HepG2 (cell line): Measurements from ENCODE around the gene MRPS7. TPM values are rescaled to one million over a fixed set of nuclear protein-coding genes. Genes with fewer than 3 reads are reported as not detected.

Source experiments
- ADNP ChIP-seq: sonication (generic); formaldehyde crosslinking; IDR thresholded peaks from 2 replicates; pipeline ENCODE4 v1.4.0; 2020; ENCODE audit warnings: missing genetic modification reagents
- ATF1 ChIP-seq: IDR thresholded peaks from 2 replicates; pipeline ENCODE4 v1.6.1; 2016; ENCODE audit warnings: mild to moderate bottlenecking, control low read depth
- BHLHE40 ChIP-seq: IDR thresholded peaks from 2 replicates; pipeline ENCODE4 v1.6.1; 2011; ENCODE audit warnings: low read length, improper control_type of control experiment
- FOSL1 ChIP-seq: sonication (generic); formaldehyde crosslinking; IDR thresholded peaks from 2 replicates; pipeline ENCODE4 v1.9.0; 2021; ENCODE audit warnings: missing genetic modification reagents, borderline replicate concordance
- FOXP1 ChIP-seq, 2 experiments: fragments of 450-650 bp in 1 of 2; IDR thresholded peaks; 2 replicates each; pipeline ENCODE4 v1.6.1; 2017 to 2018; ENCODE audit warnings: antibody characterized with exemption in 1 of 2
- FOXP4 ChIP-seq: sonication (generic); formaldehyde crosslinking; IDR thresholded peaks from 2 replicates; pipeline ENCODE4 v1.4.0; 2020; ENCODE audit warnings: missing genetic modification reagents
- NCOR1 ChIP-seq: fragments of 200-600 bp; sonication (generic); IDR thresholded peaks from 2 replicates; pipeline ENCODE4 v1.7.0; 2017; ENCODE audit warnings: antibody characterized with exemption, low read length, borderline replicate concordance
- TBL1XR1 ChIP-seq: fragments of 150-350 bp; IDR thresholded peaks from 2 replicates; pipeline ENCODE4 v1.6.1; 2014; ENCODE audit warnings: borderline replicate concordance, low read length; ENCODE audit not compliant: partially characterized antibody
- ZNF136 ChIP-seq: sonication (generic); formaldehyde crosslinking; IDR thresholded peaks from 2 replicates; pipeline ENCODE4 v1.8.1; 2022; ENCODE audit warnings: low read depth, mild to moderate bottlenecking, moderate library complexity, missing genetic modification reagents
- ZNF329 ChIP-seq: sonication (generic); formaldehyde crosslinking; IDR thresholded peaks from 2 replicates; pipeline ENCODE4 v1.9.0; 2021; ENCODE audit warnings: low read depth, mild to moderate bottlenecking, missing genetic modification reagents
- ZNF333 ChIP-seq: sonication (generic); formaldehyde crosslinking; IDR thresholded peaks from 2 replicates; pipeline ENCODE4 v1.4.0; 2020; ENCODE audit warnings: mild to moderate bottlenecking, missing genetic modification reagents, borderline replicate concordance
- ZNF563 ChIP-seq: sonication (generic); formaldehyde crosslinking; IDR thresholded peaks from 2 replicates; pipeline ENCODE4 v1.8.0; 2022; ENCODE audit warnings: mild to moderate bottlenecking, moderate library complexity, missing genetic modification reagents
- ZSCAN9 ChIP-seq: IDR thresholded peaks from 2 replicates; pipeline ENCODE4 v1.6.1; 2016; ENCODE audit warnings: borderline replicate concordance
- polyA plus RNA-seq, 8 experiments: library from polyadenylated mRNA; depleted of rRNA in 3 of 8; stranded (reverse) in 7 of 8; unstranded in 1 of 8; fragments of >200 nt; fragmentation: Illumina TruSeq in 4 of 8; extraction: Trizol in 4 of 8; gene quantifications; 2 replicates each; pipeline versions ENCODE4 v1.2.1 to v1.2.3, GENCODE V29; 2011 to 2016; ENCODE audit warnings: low read depth in 4 of 8, missing spikeins in 1 of 8, mixed read lengths in 1 of 8; ENCODE audit not compliant: insufficient read depth in 1 of 8
- total RNA-seq, 5 experiments: library from RNA; depleted of rRNA; stranded (reverse); fragments of >200 nt; fragmentation: Illumina TruSeq; extraction: Trizol; gene quantifications; 2 replicates each; pipeline ENCODE4 v1.2.3, GENCODE V29; 2016; ENCODE audit warnings: low read depth in 1 of 5
- TF ChIP-seq, protein P1 (sequence below): sonication (generic); formaldehyde crosslinking; IDR thresholded peaks from 2 replicates; pipeline ENCODE4 v1.4.0; 2020; ENCODE audit warnings: missing genetic modification reagents, mild to moderate bottlenecking, borderline replicate concordance
- TF ChIP-seq, protein P2 (sequence below): sonication (generic); formaldehyde crosslinking; IDR thresholded peaks from 2 replicates; pipeline ENCODE4 v1.4.0; 2020; ENCODE audit warnings: missing genetic modification reagents
- TF ChIP-seq, protein P3 (sequence below): IDR thresholded peaks from 2 replicates; pipeline ENCODE4 v1.6.1; 2016; ENCODE audit warnings: missing biosample characterization, missing genetic modification reagents, low read depth

MRPS7 gene
- total and polyA plus RNA-seq, 2 of the 13 experiments (the other 11 are each of a cell fraction or from before 2014, with no cell fraction given) = 97.0 to 162 TPM

- TF ChIP-seq, protein P1, sequence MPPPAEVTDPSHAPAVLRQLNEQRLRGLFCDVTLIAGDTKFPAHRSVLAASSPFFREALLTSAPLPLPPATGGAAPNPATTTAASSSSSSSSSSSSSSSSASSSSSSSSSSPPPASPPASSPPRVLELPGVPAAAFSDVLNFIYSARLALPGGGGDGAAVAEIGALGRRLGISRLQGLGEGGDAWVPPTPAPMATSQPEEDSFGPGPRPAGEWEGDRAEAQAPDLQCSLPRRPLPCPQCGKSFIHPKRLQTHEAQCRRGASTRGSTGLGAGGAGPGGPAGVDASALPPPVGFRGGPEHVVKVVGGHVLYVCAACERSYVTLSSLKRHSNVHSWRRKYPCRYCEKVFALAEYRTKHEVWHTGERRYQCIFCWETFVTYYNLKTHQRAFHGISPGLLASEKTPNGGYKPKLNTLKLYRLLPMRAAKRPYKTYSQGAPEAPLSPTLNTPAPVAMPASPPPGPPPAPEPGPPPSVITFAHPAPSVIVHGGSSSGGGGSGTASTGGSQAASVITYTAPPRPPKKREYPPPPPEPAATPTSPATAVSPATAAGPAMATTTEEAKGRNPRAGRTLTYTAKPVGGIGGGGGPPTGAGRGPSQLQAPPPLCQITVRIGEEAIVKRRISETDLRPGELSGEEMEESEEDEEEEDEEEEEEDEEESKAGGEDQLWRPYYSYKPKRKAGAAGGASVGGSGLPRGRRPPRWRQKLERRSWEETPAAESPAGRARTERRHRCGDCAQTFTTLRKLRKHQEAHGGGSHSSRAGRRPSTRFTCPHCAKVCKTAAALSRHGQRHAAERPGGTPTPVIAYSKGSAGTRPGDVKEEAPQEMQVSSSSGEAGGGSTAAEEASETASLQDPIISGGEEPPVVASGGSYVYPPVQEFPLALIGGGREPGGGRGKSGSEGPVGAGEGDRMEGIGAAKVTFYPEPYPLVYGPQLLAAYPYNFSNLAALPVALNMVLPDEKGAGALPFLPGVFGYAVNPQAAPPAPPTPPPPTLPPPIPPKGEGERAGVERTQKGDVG (CRISPR knock-in tag) = peak; percentile 95; the same call in 1 of the 2 replicates
- no peak for TF ChIP-seq ZNF333 (CRISPR knock-in tag)
- TF ChIP-seq TBL1XR1 = peak; percentile 65
- TF ChIP-seq ADNP (CRISPR knock-in tag) = no peak
- TF ChIP-seq NCOR1 = peak; percentile 23; the same call in 1 of the 2 replicates
- no peak for TF ChIP-seq ZNF329 (CRISPR knock-in tag)
- TF ChIP-seq, protein P2, sequence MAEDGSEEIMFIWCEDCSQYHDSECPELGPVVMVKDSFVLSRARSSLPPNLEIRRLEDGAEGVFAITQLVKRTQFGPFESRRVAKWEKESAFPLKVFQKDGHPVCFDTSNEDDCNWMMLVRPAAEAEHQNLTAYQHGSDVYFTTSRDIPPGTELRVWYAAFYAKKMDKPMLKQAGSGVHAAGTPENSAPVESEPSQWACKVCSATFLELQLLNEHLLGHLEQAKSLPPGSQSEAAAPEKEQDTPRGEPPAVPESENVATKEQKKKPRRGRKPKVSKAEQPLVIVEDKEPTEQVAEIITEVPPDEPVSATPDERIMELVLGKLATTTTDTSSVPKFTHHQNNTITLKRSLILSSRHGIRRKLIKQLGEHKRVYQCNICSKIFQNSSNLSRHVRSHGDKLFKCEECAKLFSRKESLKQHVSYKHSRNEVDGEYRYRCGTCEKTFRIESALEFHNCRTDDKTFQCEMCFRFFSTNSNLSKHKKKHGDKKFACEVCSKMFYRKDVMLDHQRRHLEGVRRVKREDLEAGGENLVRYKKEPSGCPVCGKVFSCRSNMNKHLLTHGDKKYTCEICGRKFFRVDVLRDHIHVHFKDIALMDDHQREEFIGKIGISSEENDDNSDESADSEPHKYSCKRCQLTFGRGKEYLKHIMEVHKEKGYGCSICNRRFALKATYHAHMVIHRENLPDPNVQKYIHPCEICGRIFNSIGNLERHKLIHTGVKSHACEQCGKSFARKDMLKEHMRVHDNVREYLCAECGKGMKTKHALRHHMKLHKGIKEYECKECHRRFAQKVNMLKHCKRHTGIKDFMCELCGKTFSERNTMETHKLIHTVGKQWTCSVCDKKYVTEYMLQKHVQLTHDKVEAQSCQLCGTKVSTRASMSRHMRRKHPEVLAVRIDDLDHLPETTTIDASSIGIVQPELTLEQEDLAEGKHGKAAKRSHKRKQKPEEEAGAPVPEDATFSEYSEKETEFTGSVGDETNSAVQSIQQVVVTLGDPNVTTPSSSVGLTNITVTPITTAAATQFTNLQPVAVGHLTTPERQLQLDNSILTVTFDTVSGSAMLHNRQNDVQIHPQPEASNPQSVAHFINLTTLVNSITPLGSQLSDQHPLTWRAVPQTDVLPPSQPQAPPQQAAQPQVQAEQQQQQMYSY = no peak; the same call in 1 of the 2 replicates
- peak; percentile 51; the same call in 1 of the 2 replicates for TF ChIP-seq ZSCAN9 (CRISPR knock-in tag)
- TF ChIP-seq, protein P3, sequence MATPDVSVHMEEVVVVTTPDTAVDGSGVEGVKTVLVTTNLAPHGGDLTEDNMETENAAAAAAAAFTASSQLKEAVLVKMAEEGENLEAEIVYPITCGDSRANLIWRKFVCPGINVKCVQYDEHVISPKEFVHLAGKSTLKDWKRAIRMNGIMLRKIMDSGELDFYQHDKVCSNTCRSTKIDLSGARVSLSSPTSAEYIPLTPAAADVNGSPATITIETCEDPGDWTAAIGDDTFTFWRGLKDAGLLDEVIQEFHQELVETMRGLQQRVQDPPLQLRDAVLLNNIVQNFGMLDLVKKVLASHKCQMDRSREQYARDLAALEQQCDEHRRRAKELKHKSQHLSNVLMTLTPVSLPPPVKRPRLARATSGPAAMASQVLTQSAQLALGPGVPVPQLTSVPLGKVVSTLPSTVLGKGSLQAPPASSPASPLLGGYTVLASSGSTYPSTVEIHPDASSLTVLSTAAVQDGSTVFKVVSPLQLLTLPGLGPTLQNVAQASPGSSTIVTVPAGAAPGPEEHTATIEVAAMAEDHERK (CRISPR knock-in tag) = peak; percentile 77
- peak; percentile 14; the same call in 1 of the 2 replicates for TF ChIP-seq BHLHE40
- TF ChIP-seq FOXP4 = no peak; the same call in 1 of the 2 replicates
- TF ChIP-seq ZNF563 (CRISPR knock-in tag) = no peak; the same call in 1 of the 2 replicates
- TF ChIP-seq ZNF136 = 0 out of 2 replicates have a peak, but pooled peaks have one; percentile 75
- TF ChIP-seq ATF1 (CRISPR knock-in tag) = peak; percentile 82
- no peak for TF ChIP-seq FOXP1 (IDR thresholded peaks at IDR 0.05)
- TF ChIP-seq FOXP1 (CRISPR knock-in tag; IDR thresholded peaks at IDR 0.05) = peak; percentile 31; the same call in 1 of the 2 replicates
- no peak for TF ChIP-seq FOSL1 (CRISPR knock-in tag)
These were observed 27.6 kb downstream of the MRPS7 start, which contains the start of gene SLC25A19 (continued) for GRCh38 chr17:75289115-75289831.
